Measurements from ENCODE around the gene TMEM170B.
"Not testable (repeated sequence)": the region's sequence is repeated elsewhere in the genome, so short reads cannot be mapped to it uniquely, and the experiment has no call there.

The TMEM170B gene

DNA sequence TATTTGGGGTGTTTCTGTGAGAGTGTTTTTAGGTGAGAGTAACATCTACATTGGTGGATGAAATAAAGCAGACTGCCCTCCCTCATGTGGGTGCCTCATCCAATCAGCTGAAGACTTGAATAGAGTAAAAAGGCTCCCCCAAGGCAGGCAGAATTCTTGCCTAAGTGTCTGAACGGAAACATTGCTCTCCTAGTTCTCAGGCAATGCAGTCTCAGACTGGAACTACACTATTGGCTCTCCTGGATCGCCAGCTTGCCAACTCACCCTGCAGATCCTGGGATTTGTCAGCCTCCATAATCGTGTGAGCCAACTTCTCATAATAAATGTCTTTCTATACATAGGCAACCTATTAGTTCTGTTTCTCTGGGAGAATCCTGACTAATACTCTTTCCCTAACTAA is 5.5 kb upstream of the TMEM170B start:
- no peak for DNase-seq

DNA sequence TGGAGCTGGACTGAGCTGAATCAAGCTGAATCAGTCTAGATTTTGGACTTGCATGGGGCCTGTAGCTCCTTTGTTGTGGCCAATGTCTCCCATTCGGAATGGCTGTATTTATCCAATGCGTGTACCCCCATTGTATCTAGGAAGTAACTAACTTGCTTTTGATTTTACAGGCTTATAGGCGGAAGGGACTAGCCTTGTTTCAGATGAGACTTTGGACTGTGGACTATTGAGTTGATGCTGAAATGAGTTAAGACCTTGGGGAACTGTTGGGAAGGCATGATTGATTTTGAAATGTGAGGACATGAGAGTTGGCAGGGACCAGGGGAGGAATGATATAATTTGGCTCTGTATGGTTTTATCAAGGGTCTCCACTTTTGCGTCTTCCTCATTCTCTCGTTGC is 3.0 kb upstream of the TMEM170B start:
- no peak for DNase-seq

DNA sequence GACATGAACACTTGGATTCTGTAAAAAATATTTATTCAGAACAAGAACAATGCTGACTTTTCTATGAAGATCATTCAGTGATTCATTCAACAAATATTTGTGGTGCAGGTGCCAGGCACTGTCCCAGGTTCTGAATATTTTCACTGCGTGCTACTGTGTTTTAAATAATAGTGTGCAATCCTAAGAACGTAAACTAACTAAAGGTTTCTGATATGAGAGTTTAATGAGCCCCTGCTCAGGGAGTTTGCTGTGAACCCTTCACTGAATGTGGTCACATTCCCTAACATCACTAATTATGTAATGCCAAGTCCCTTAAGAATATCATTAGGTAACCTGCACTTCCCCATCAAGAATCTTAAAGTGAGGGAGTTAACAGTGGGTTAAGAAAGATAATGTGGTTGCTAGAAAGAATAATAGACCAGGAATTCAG is 1.7 kb upstream of the TMEM170B start:
- DNase-seq, result no peak

DNA sequence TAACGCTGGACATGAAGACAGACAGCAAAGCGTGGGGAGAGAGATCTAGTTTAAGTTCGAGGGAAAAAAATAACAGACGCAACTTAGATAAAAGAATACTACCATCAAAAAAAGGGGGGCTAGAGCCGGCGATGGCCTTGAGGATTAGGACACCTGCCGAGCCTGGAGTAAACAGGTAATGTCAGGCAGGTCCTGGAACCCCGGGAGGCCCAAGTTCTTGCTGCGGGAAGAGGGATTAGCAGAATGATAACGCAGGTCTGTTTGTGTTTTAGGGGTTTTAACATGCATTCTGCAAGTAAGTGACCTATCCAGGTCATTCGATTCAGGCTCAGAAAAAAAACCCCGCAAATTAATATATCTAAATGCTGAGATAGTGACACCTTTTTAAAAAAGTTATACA is 754 bp upstream of the TMEM170B start:
- no peak for DNase-seq

DNA sequence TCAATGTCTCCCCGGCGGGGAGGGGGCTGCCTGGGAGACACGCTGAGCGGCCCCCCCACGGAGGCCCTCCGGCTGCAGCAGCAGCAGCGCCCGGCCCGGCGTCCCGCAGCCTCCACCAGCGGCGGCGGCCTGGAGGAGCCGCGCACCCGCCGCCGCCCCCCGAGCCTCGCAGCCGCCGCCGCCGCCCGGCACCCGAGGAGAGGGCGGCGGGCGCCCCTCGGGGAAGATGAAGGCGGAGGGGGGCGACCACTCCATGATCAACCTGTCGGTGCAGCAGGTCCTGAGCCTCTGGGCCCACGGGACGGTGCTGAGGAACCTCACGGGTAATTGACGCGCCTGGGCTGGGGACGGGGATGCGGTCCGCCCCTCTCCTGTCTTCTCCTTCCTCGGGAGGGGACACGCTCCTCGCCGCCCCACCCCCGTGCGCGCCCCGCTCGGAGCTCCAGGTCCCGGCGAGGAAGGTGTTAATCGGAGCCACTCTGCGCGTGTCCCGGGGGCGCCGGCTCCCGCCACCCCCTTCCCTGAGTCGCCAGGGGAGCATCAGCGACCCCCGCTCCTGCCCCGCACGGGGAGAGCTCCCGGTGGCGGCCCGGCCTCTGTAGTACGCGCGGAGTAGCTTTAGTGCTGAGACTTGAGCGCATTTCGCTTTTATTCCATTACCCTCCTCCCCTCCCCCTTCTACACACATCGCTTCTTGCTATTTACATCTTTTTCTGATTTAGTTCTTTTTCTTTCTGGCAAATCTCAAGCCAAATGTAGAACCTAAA is 686 bp downstream of the TMEM170B start:
- peak; percentile 25 for DNase-seq

DNA sequence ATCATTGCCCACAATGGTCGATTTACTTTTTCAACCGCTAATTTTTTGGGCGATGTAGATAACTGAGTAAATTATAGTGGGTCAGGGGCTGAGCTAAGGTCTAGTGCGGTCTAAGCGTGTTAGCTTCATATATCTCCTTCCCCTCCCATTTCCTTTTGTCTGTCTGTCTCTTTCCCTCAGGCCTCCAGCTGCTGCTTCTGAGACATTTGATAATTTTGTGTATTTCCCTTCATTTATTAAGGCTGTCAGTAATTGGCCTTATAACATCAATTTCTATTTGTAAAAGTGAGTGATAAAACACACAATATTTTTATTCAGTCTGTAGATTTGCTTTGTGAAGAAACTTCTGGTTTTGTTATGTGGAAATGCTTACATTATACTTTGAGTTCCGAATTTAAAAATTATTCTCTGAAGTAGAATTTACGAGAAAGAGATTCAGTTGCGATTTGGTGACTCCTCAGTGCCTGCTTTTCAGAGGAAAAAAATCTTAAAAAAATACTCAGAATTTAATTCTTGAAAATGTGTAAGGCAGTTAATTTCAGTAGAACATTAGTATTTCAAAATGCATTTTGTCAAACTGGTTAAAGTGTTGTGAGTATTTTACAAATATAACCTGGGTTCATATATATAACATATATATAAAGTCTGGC is 1.4 kb downstream of the TMEM170B start:
- DNase-seq, result no peak

DNA sequence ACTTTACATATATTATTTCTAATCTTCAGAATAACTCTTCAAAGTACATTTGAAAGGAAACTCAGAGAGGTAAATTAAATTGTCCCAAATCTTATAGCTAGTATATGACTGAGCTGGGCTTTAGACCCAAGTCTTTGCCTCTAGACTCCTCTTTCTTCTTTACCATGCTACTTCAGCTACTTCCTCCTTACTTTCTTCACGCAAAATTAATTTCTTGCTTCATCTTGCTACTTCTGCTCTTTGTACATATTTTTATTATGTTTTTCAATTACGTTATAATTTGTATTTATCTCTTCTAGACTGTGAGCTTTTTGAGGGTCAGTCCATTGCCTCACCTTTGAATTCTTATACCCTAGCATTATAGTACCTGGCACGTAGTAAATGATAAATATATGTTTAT is 5.3 kb downstream of the TMEM170B start:
- DNase-seq, result no peak

DNA sequence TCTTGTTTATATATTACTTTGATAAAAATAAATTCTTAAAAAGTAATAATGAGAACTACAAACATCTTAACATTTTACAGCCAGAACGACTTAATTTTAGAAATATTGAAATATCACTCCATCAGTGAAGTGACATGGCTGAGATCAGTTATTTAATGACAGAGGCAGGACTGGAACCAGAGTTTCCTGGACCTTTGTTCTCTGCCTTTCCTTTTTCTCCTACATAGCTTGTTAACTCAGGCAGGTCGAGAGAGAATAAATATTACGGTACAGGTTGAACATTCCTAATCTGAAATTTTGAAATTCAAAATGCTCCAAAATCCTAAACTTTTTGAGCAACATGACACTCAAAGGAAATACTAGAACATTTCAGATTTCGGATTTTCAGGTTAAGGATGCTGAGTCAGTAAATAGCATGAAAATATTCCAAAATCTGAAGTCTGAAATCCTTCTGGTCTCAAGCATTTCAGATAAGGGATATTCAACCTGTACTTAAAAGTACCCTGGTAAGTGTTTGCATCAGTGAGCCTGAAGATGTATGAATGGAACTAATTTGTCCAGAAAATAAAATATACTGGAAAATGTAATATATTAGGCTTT is 6.5 kb downstream of the TMEM170B start:
- DNase-seq, result no peak

DNA sequence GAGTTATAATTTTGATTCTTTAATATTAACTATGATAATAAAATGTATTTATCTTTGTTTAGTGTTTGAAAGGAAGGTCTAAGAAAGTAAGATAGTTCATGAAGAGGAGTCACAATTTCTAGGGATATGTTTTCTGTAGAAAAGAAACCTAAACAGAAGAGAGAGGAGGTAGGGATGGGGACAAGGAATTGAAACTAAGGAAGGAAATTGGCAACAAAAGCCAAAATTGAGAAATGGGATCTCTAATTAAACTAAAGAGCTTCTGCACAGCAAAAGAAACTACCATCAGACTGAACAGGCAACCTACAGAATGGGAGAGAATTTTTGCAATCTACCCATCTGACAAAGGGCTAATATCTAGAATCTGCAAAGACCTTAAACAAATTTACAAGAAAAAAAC is 10.3 kb downstream of the TMEM170B start:
- DNase-seq, result not testable (repeated sequence)

DNA sequence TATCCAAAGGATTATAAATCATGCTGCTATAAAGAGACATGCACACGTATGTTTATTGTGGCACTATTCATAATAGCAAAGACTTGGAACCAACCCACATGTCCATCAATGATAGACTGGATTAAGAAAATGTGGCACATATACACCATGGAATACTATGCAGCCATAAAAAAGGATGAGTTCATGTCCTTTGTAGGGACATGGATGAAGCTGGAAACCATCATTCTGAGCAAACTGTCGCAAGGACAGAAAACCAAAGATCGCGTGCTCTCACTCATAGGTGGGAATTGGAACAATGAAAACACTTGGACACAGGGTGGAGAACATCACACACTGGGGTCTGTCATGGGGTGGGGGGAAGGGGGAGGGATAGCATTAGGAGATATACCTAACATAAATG is 11.0 kb downstream of the TMEM170B start:
- not testable (repeated sequence) for DNase-seq

DNA sequence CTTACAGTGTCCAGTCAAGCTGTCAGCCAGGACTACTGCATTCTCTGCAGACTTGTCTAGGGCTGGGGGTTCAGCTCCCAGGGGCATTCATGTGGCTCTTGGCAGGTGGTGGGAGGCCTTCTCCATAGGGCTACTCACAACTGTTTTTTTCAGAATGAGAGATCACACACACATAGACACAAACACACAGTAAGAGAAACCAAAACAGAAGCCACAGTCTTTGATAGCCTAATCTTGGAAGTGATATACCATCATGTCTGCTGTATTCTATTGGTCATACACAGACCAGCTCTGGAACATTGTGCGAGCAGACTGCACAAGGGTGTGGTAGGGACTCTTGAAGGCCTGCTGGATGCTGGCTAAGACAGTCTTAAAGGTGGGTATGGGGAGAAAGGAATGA is 13.5 kb downstream of the TMEM170B start:
- DNase-seq, result no peak

DNA sequence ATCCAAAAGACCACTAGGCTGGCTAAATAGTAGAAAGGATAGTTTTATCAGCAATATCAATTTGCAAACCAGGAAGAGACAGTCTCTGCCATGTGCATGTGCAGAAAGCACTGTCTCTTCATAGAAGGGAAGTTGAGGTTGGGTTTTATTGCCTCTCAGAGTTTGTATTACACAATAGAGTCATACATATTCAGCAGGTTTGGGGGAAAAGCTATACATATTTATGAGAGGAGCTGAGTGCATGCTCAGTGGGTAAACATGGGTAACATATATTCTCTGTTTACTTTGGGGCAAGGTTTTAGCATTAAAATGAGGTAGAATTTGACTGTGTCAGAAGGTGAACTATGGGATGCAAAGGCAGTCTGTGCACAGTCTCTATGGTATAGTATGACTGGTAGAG is 14.9 kb downstream of the TMEM170B start:
- no peak for DNase-seq

DNA sequence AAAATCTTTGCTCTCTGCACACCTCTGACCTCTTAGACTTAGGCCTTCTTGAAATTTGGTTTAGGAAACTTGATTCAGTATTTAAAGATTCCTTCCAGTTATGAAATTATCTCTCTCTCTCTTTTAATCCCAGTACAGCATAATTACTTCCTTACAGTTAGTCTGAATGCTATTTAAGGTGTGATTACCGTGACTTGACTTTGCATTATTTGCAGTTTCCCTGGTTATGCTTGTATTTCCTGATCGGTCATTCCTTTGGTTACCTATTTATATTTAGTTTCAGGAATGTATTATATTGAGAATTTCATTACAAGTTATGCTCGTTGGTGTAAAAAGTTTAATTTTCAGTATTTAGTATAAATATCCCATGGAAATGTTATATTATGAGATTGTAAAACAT is 16.3 kb downstream of the TMEM170B start:
- DNase-seq, result no peak

DNA sequence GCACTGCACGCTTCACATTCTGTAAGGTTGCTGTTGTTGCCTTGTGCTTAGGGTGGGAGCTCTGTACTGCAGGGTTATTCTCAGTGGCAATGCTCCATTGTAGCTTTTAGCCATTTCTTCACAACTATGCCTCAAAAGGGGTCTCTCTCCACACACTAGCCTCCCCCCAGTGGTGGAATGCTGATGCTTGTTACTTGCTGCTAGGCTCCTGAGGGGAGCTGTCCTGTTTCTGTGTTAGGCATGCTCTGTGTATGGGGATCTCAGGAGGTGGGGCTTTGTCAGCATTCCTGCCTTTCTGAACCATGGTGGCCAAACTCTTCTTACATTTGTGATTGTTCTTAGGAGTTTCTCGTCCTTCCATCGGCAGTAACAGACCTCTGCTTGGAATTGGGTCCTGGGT is 18.8 kb downstream of the TMEM170B start:
- no peak for DNase-seq

DNA sequence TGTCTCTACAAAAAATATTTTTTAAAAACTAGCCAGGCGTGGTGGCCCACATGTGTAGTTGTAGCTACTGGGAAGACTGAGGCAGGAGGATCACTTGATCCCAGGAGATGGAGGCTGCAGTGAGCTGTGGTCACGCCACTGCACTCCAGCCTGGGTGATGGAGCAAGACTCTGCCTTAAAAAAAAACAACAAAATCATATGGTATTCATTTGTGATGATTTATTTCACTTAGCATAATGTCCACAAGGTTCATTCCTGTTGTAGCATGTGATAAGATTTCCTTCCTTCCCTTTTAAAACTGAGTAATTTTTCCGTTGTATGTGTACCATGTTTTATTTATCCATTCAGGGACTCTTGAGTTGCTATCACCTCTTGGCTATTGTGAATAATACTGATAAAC is 26.2 kb downstream of the TMEM170B start:
- no peak for DNase-seq

DNA sequence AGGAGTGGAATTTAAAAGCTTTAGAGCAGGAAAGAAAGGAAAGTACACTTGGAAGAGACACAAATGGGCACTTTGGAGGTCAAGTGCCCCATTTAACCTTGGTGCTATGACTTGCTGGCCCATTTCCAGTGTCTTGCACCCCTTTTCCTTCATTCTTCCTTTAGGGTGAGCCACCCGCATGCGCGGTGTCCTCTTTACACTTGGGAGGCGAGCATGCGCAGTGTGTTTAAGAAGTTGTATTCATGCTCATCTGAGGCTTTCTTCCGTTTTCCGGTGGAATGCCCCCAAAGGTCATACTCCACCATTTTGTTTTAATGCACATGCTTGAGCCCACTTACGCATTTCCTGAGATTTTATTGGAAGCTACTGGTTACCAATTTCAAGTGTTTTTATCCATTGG is 29.1 kb downstream of the TMEM170B start:
- DNase-seq, result no peak

DNA sequence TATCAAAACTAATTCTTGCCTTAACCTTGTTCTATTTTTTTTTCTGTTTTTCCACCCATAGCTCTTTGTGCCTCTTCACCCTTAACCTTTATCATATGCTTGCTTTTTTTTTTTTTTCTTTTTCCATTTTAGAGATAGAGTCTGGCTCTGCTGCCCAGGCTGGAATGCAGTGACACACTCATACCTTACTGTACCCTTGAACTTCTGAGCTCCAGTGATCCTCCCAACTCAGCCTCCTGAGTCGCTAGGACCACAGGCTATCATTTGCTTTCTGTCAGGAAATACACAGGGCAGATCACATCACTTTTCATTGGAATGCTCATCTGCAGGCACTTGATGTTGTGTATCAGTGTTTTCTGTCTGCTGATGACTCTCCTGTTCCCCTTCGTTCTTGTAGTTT is 33.5 kb downstream of the TMEM170B start:
- DNase-seq, result no peak

DNA sequence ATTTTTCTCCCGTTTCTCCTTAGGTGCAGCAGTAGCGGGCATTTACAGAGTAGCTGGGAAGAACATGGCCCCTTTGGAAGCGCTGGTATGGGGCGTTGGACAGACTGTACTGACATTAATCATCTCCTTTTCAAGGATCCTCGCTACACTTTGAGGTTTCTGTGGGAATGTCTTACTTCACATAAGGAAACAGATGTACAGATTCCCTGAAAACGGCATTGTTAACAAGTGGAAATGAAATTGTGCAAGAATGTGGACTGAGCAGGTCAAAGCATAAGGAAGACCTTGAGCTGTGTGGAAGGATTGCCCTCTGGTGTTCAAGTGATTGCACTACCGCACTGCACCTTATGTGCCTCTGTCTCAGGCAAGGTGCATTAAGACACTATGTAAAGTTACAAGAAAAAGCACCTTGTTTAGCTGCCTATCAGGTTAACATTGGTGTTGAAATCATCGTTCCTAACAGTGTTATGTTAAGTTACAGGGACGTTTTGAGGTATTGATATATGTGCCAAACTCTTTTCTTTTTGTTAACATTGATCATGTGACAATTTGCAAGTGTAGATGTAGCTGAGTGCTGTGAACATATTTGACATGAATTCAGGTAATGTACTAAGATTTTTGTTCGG is 38.0 kb downstream of the TMEM170B start:
- DNase-seq, result peak; percentile 29

DNA sequence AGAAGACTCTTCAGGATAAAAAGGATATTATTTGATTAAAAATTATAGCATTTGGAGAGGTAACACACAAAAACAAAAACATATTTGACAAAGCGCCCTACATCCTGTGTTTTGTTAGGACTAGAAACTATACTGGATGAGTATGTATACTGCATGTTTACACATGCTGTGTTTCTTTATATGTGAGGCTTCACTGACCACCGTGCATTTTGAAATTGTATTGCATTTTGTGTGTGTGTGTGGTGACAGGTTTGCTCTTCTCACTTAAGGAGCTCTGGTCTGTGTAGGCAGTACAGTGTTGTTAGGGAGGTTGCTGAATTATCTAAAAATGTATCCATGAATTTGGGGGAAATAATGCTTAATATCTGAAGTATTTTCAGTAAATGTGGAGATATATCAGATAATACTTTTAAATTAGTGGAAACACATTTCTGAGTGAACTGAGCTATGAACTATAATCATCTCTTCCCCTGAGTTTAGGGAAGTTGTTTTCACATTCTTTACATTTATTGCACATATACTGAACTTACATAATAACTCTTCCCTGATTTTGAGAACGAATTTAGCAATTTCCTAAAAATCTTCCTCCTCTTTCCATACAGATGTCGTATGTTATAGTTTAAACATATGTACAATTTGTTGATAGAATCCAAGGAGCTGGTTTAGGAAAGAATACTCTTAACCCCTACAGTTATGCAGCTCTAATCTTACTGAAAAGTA is 43.3 kb downstream of the TMEM170B start:
- no peak for DNase-seq

DNA sequence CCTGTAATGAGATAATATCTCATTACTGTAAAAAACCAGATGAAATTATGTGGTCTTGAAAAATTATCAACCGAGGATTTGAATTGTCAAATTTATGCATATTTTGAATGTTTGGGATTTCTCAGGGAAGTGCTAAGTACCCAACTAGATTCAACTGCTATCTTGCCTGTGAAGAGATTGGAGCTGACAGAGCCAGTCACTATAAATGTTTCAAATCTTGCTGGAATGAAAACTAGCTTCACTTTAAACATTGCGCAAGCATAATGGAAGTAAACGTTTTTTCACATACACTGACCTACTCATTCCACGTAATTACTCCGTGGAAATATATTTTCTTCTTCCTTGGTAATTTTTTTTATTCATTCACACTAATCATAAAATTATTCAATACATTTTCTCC is 46.7 kb downstream of the TMEM170B start:
- no peak for DNase-seq

DNA sequence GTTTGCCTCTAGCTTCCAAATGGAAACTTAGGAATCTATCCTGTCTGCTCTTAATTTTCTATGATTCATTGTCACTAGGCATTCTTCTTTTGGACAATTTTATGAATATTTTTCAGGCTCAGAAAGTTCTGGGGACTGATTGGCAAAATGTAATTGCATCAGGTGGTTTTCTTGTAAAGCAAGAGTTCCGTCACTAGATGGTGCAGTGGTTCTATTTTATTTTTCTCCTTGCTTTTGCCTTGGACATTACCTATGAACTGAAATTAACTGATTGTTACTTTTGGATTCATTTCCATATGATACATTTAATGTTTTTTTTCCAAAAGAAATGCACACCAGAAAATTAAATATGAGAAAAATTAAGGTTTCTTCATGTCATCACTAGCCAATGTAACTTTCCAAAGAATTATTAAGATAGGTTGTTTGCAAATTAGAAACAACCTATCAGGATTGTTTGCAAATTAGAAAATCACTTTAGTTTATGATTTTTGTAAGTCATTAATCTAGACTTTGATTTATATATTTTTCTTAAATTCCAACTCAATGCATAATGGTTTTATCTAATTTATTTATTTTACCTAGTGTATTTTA is 48.0 kb downstream of the TMEM170B start:
- DNase-seq, result no peak

DNA sequence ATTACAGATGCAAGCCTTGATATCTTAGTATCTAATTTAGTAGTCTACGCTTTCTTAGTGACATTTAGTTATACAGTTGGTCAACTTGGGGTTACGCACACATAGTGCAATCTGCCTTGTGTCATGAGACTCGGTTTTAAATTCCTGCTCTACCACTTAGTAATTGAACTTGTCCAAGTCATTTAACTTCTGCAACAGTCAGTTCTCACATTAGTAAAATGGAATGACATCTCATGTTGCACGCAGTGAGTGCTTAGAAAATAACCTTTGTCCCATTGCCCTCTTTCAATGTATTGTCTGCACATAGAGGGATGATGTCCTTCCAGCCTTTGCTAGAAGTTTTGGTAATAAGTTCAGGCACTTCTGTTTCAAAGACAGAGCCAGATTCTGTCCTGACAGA is 48.6 kb downstream of the TMEM170B start:
- DNase-seq, result no peak

DNA sequence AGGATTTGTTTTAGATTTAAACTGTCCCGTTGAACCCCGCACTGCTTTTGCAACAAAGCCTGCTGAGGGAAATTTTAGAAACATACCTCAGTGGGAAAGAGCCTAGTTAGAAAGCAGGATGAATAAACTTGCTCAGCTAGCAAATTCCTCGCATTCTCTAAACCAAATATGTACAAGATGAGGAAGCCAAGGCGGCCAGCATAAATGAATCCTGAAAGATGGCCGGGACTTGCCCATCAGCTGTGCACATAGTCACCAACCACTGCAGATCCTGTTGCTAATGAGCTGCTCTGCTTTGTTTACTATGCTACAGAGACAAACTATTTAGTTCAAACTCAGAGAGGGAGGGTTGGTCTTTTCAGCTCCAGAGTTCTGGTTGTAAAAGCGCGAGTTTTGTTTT is 49.0 kb downstream of the TMEM170B start:
- no peak for DNase-seq
